ENCODE results near the gene RASAL2.

- no peak for TF ChIP-seq POLR2A (IDR thresholded peaks at IDR 0.05; ENCODE audit: low read depth, low read length)
- no peak for TF ChIP-seq POLR2AphosphoS5 (IDR thresholded peaks at IDR 0.05; ENCODE audit: low read depth, low read length)
- no peak for TF ChIP-seq SPI1 (IDR thresholded peaks at IDR 0.05; ENCODE audit: low read depth, low read length)
- no peak for TF ChIP-seq TAF1 (IDR thresholded peaks at IDR 0.05; ENCODE audit: low read depth, low read length)
- no peak for TF ChIP-seq POU2F2 (IDR thresholded peaks at IDR 0.05; ENCODE audit: low read depth, low read length)
- no peak for TF ChIP-seq PAX5 (IDR thresholded peaks at IDR 0.05; ENCODE audit: insufficient read depth, low read length, severe bottlenecking)
Observed at GRCh38 chr1:178504286-178504685, 410.4 kb downstream of the RASAL2 start.

Measured in GM12891 (cell line).